Chondrocyte (in vitro differentiated cells): Measurements from ENCODE around the gene ARHGAP22. TPM values are rescaled to one million over a fixed set of nuclear protein-coding genes. Genes with fewer than 3 reads are reported as not detected.
A peak's percentile ranks its signal among the peaks of the same experiment; 100 is the strongest.

Source experiments
- DNase-seq: peaks from one replicate; pipeline ENCODE4 v3.0.0; 2021; ENCODE audit warnings: mixed read lengths, low spot score
- H3K27ac Mint-ChIP-seq: one replicate; pipeline ENCODE4 v1.8.0; 2021; ENCODE audit warnings: mild to moderate bottlenecking, moderate library complexity, mixed read lengths; ENCODE audit not compliant: unreplicated experiment
- H3K27me3 Mint-ChIP-seq: 2 replicates; pipeline ENCODE4 v1.8.0; 2021; ENCODE audit warnings: low read depth, mixed read lengths
- H3K36me3 Mint-ChIP-seq: 2 replicates; pipeline ENCODE4 v1.8.0; 2021; ENCODE audit warnings: low read depth, mixed read lengths
- H3K4me1 Mint-ChIP-seq: 2 replicates; pipeline ENCODE4 v1.8.0; 2021; ENCODE audit warnings: low read depth, mild to moderate bottlenecking, mixed read lengths
- H3K4me3 Mint-ChIP-seq: one replicate; pipeline ENCODE4 v1.8.0; 2021; ENCODE audit warnings: mild to moderate bottlenecking, moderate library complexity, mixed read lengths; ENCODE audit not compliant: unreplicated experiment
- H3K9me3 Mint-ChIP-seq: 2 replicates; pipeline ENCODE4 v1.8.0; 2021; ENCODE audit warnings: low read depth, mixed read lengths
- total RNA-seq: library from RNA; stranded (reverse); gene quantifications from 3 replicates; pipeline ENCODE4 v1.2.1, GENCODE V29; 2021
- TF ChIP-seq, protein P1 (sequence below): fragments of 200-600 bp; sonication (generic); IDR thresholded peaks from 2 replicates; pipeline ENCODE4 v1.5.0; 2021; ENCODE audit warnings: antibody characterized with exemption, mild to moderate bottlenecking, moderate library complexity

Gene ARHGAP22
- total RNA-seq, 1 donor from 2014 or later: 8.8 TPM

DNA sequence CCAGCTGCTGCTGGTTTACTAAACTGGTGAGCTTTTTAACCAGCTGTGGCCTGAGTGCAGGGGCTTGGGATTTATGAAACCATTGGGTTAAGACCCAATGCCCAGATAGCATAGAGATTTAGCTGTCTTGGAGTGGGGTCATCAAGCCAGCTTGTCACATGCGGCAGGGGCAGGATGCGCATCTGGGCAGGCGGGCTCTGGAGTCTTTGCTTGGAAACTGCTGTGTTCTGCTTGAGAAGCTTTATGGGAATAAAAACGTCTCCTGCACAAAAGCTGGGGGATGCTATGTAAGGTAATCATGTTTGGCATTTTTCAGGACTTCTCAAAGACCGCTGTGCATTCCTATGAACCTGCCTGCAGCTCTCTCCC lies 162.1 kb downstream of the ARHGAP22 start:
- TF ChIP-seq, protein P1, sequence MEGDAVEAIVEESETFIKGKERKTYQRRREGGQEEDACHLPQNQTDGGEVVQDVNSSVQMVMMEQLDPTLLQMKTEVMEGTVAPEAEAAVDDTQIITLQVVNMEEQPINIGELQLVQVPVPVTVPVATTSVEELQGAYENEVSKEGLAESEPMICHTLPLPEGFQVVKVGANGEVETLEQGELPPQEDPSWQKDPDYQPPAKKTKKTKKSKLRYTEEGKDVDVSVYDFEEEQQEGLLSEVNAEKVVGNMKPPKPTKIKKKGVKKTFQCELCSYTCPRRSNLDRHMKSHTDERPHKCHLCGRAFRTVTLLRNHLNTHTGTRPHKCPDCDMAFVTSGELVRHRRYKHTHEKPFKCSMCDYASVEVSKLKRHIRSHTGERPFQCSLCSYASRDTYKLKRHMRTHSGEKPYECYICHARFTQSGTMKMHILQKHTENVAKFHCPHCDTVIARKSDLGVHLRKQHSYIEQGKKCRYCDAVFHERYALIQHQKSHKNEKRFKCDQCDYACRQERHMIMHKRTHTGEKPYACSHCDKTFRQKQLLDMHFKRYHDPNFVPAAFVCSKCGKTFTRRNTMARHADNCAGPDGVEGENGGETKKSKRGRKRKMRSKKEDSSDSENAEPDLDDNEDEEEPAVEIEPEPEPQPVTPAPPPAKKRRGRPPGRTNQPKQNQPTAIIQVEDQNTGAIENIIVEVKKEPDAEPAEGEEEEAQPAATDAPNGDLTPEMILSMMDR: no peak
- peaks cover 2% of the 10 kb centered on the region for H3K36me3 Mint-ChIP-seq
- H3K27me3 Mint-ChIP-seq: no peaks in the 10 kb centered on the region
- no peak for DNase-seq
- no peak overlapping the region for H3K27ac Mint-ChIP-seq
- H3K4me3 Mint-ChIP-seq: no peak overlapping the region
- H3K4me1 Mint-ChIP-seq: peaks cover 18% of the 10 kb centered on the region
- no peaks in the 10 kb centered on the region for H3K9me3 Mint-ChIP-seq

DNA sequence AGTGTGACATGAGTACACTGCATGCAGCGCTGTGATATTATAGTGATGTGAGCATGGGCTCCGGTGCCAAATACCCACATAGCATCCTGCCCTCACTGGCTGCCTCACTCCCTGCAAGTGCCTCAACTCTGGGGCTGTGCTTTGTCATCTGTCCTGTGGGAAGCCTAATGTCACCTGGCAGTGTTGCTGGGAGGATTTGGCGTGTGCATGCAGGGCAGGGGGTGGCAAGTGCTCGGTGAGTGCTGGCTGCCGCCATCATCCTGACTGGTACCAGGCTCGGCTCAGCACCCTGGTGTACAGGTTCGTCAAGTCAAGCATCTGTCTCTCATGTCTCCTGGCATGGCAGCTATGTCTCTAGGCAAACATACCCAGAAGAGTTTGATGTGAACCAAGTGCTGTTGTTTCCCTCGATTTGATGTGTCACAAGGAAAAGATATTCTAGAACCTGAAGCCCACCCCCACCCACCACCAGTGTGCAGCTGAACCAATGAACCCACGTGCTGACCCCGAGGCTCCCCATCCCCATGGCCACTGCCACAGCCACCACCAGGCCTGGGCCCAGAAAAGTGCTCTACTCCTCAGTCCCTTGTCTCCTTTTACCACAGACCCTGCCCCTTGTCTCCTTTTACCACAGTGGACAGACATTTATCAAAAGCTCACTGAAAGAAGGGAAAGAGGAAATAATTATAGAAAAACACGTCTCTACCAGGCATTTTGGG lies 162.6 kb downstream of the ARHGAP22 start:
- DNase-seq: no peak
- Mint-ChIP-seq H3K4me1 (peaks cover 18% of the 10 kb centered on the region), H3K27me3 (no peaks in the 10 kb centered on the region), H3K27ac (no peak overlapping the region), H3K36me3 (peaks cover 6% of the 10 kb centered on the region), H3K4me3 (no peak overlapping the region), H3K9me3 (no peaks in the 10 kb centered on the region)
- TF ChIP-seq, protein P1: no peak

DNA sequence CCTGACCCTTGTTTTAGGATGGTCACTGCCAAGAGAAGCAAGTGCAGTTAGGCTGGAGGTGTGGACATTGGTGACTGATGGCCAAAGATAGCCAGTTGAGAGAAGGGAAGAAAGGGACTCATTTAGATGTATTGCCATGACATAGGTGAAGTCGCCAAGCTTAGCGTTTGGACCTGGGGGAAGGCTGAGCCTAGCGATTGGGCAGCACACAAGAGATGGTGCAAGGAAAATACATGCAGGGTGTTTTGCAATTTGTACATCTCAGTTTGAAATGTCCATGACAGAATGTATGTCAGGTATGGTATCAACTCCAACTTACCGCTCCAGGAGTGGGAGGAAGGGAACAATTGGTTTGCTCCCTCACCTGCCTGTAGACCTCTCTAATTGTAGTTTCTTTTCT lies 164.1 kb downstream of the ARHGAP22 start:
- Mint-ChIP-seq H3K4me3 (no peak overlapping the region), H3K4me1 (peaks cover 18% of the 10 kb centered on the region), H3K9me3 (no peaks in the 10 kb centered on the region), H3K27ac (no peak overlapping the region), H3K27me3 (no peaks in the 10 kb centered on the region), H3K36me3 (peaks cover 6% of the 10 kb centered on the region)
- DNase-seq: no peak
- TF ChIP-seq, protein P1: no peak

GRCh38 chr10:48439581-48440041 lies 165.3 kb downstream of the ARHGAP22 start:
- Mint-ChIP-seq H3K36me3 (peaks cover 6% of the 10 kb centered on the region), H3K27ac (no peak overlapping the region), H3K4me3 (no peak overlapping the region), H3K4me1 (peaks cover 17% of the 10 kb centered on the region), H3K9me3 (no peaks in the 10 kb centered on the region), H3K27me3 (no peaks in the 10 kb centered on the region)
- DNase-seq: no peak
- TF ChIP-seq, protein P1: no peak

- no peak for DNase-seq
- no peaks in the 10 kb centered on the region for H3K9me3 Mint-ChIP-seq
- peaks cover 8% of the 10 kb centered on the region for H3K36me3 Mint-ChIP-seq
- TF ChIP-seq, protein P1: no peak
- peak overlapping the region; percentile 70 for H3K27ac Mint-ChIP-seq
- H3K4me3 Mint-ChIP-seq: no peak overlapping the region
- H3K4me1 Mint-ChIP-seq: peaks cover 11% of the 10 kb centered on the region
- H3K27me3 Mint-ChIP-seq: no peaks in the 10 kb centered on the region
Observed at GRCh38 chr10:48439031-48439430, 165.8 kb downstream of the ARHGAP22 start.
